IPS-18a (cell line): ENCODE data around the gene CD101.

Experiments used
- H3K27ac ChIP-seq: one replicate; pipeline ENCODE4 v1.5.1; 2013; ENCODE audit warnings: low read length
- H3K27me3 ChIP-seq: one replicate; pipeline ENCODE4 v1.6.1; 2013; ENCODE audit warnings: mild to moderate bottlenecking, low read length; ENCODE audit not compliant: control insufficient read depth, insufficient read depth
- H3K36me3 ChIP-seq: one replicate; pipeline ENCODE4 v1.6.1; 2013; ENCODE audit warnings: low read depth, low read length; ENCODE audit not compliant: control insufficient read depth
- H3K4me1 ChIP-seq: one replicate; pipeline ENCODE4 v1.6.1; 2013; ENCODE audit warnings: low read depth, low read length; ENCODE audit not compliant: control insufficient read depth
- H3K4me3 ChIP-seq: one replicate; pipeline ENCODE4 v1.5.1; 2013; ENCODE audit warnings: low read length
- H3K9ac ChIP-seq: one replicate; pipeline ENCODE4 v1.6.1; 2013; ENCODE audit warnings: mild to moderate bottlenecking, low read length, moderate library complexity
- H3K9me3 ChIP-seq: one replicate; pipeline ENCODE4 v1.6.1; 2013; ENCODE audit warnings: low read depth, low read length; ENCODE audit not compliant: control insufficient read depth

Gene CD101

GRCh38 chr1:116988248-116988647, 13.3 kb upstream of the CD101 start:
- Histone ChIP-seq H3K4me1 (peaks cover 2% of the 10 kb centered on the region), H3K36me3 (peaks cover 9% of the 10 kb centered on the region), H3K27ac (no peak overlapping the region), H3K9ac (no peak overlapping the region), H3K4me3 (no peak overlapping the region), H3K27me3 (no peaks in the 10 kb centered on the region), H3K9me3 (no peaks in the 10 kb centered on the region)

GRCh38 chr1:116988908-116989307, 12.7 kb upstream of the CD101 start:
- no peaks in the 10 kb centered on the region for H3K27me3 ChIP-seq
- H3K4me3 ChIP-seq = no peak overlapping the region
- no peak overlapping the region for H3K27ac ChIP-seq
- H3K9ac ChIP-seq = no peak overlapping the region
- H3K9me3 ChIP-seq = no peaks in the 10 kb centered on the region
- H3K36me3 ChIP-seq = peaks cover 9% of the 10 kb centered on the region
- peaks cover 2% of the 10 kb centered on the region for H3K4me1 ChIP-seq

- Histone ChIP-seq H3K36me3 (peaks cover 2% of the 10 kb centered on the region), H3K9ac (no peak overlapping the region), H3K4me1 (peaks cover 2% of the 10 kb centered on the region), H3K27ac (no peak overlapping the region), H3K27me3 (no peaks in the 10 kb centered on the region), H3K9me3 (no peaks in the 10 kb centered on the region), H3K4me3 (no peak overlapping the region)
Measured at GRCh38 chr1:116989835-116990234, 11.7 kb upstream of the CD101 start.

GRCh38 chr1:116990612-116991151, 10.9 kb upstream of the CD101 start:
- H3K9ac ChIP-seq = no peak overlapping the region
- no peaks in the 10 kb centered on the region for H3K36me3 ChIP-seq
- no peaks in the 10 kb centered on the region for H3K9me3 ChIP-seq
- no peak overlapping the region for H3K27ac ChIP-seq
- H3K4me1 ChIP-seq = peaks cover 2% of the 10 kb centered on the region
- H3K4me3 ChIP-seq = no peak overlapping the region
- no peaks in the 10 kb centered on the region for H3K27me3 ChIP-seq

GRCh38 chr1:116991171-116991845, 10.3 kb upstream of the CD101 start:
- Histone ChIP-seq H3K9ac (no peak overlapping the region), H3K27me3 (no peaks in the 10 kb centered on the region), H3K4me1 (peaks cover 2% of the 10 kb centered on the region), H3K9me3 (no peaks in the 10 kb centered on the region), H3K36me3 (no peaks in the 10 kb centered on the region), H3K4me3 (no peak overlapping the region), H3K27ac (no peak overlapping the region)

GRCh38 chr1:116991918-116992317, 9.6 kb upstream of the CD101 start:
- no peaks in the 10 kb centered on the region for H3K27me3 ChIP-seq
- H3K36me3 ChIP-seq = no peaks in the 10 kb centered on the region
- no peak overlapping the region for H3K9ac ChIP-seq
- no peaks in the 10 kb centered on the region for H3K9me3 ChIP-seq
- H3K4me1 ChIP-seq = peaks cover 2% of the 10 kb centered on the region
- no peak overlapping the region for H3K4me3 ChIP-seq
- H3K27ac ChIP-seq = no peak overlapping the region

- no peak overlapping the region for H3K9ac ChIP-seq
- no peaks in the 10 kb centered on the region for H3K9me3 ChIP-seq
- H3K4me1 ChIP-seq = peaks cover 2% of the 10 kb centered on the region
- H3K4me3 ChIP-seq = no peak overlapping the region
- no peaks in the 10 kb centered on the region for H3K27me3 ChIP-seq
- no peak overlapping the region for H3K27ac ChIP-seq
- no peaks in the 10 kb centered on the region for H3K36me3 ChIP-seq
Measured at GRCh38 chr1:116993286-116993685, 8.3 kb upstream of the CD101 start.

GRCh38 chr1:116994411-116994810, 7.1 kb upstream of the CD101 start:
- Histone ChIP-seq H3K9ac (no peak overlapping the region), H3K9me3 (no peaks in the 10 kb centered on the region), H3K4me1 (peaks cover 2% of the 10 kb centered on the region)

GRCh38 chr1:116997066-116997465, 4.5 kb upstream of the CD101 start:
- H3K4me1 ChIP-seq = peaks cover 3% of the 10 kb centered on the region

More at GRCh38 chr1:116994411-116994810, 7.1 kb upstream of the CD101 start:
- no peak overlapping the region for H3K4me3 ChIP-seq
- no peak overlapping the region for H3K27ac ChIP-seq
- no peaks in the 10 kb centered on the region for H3K36me3 ChIP-seq
- no peaks in the 10 kb centered on the region for H3K27me3 ChIP-seq

GRCh38 chr1:116997636-116998035, 3.9 kb upstream of the CD101 start:
- no peaks in the 10 kb centered on the region for H3K27me3 ChIP-seq
- no peak overlapping the region for H3K4me3 ChIP-seq
- H3K4me1 ChIP-seq = peaks cover 3% of the 10 kb centered on the region
- H3K36me3 ChIP-seq = no peaks in the 10 kb centered on the region
- no peak overlapping the region for H3K27ac ChIP-seq
- no peaks in the 10 kb centered on the region for H3K9me3 ChIP-seq
- H3K9ac ChIP-seq = no peak overlapping the region

More at GRCh38 chr1:116997066-116997465, 4.5 kb upstream of the CD101 start:
- no peaks in the 10 kb centered on the region for H3K9me3 ChIP-seq
- no peak overlapping the region for H3K9ac ChIP-seq
- H3K27ac ChIP-seq = no peak overlapping the region
- H3K36me3 ChIP-seq = no peaks in the 10 kb centered on the region
- H3K27me3 ChIP-seq = no peaks in the 10 kb centered on the region
- H3K4me3 ChIP-seq = no peak overlapping the region

GRCh38 chr1:116999596-116999995, 2.0 kb upstream of the CD101 start:
- Histone ChIP-seq H3K27me3 (no peaks in the 10 kb centered on the region), H3K4me3 (no peak overlapping the region), H3K9ac (no peak overlapping the region), H3K9me3 (no peaks in the 10 kb centered on the region), H3K27ac (no peak overlapping the region), H3K36me3 (no peaks in the 10 kb centered on the region), H3K4me1 (peaks cover 17% of the 10 kb centered on the region)

- Histone ChIP-seq H3K4me3 (no peak overlapping the region), H3K36me3 (no peaks in the 10 kb centered on the region), H3K9me3 (no peaks in the 10 kb centered on the region), H3K9ac (no peak overlapping the region), H3K4me1 (peaks cover 17% of the 10 kb centered on the region), H3K27ac (no peak overlapping the region), H3K27me3 (no peaks in the 10 kb centered on the region)
Measured at GRCh38 chr1:117000142-117000541, 1.4 kb upstream of the CD101 start.
